HG02973 (cell line): Measurements from ENCODE around the gene CEACAM16.
A peak's percentile ranks its signal among the peaks of the same experiment; 100 is the strongest.

ENCODE experiments used
- ATAC-seq: cut with Tn5 transposase; IDR thresholded peaks from one replicate; pipeline ENCODE4 v1.9.1; 2021; ENCODE audit warnings: moderate library complexity; ENCODE audit not compliant: unreplicated experiment

Gene CEACAM16

GRCh38 chr19:44744871-44745332 lies 46.0 kb downstream of the CEACAM16 start:
- ATAC-seq = no peak

GRCh38 chr19:44745341-44745831 lies 46.4 kb downstream of the CEACAM16 start:
- no peak for ATAC-seq

- ATAC-seq = no peak
Measured at GRCh38 chr19:44745887-44746600, 47.1 kb downstream of the CEACAM16 start.

GRCh38 chr19:44746616-44746945 lies 47.6 kb downstream of the CEACAM16 start:
- no peak for ATAC-seq

- peak; percentile 38 for ATAC-seq
Measured at GRCh38 chr19:44746946-44747738, 48.2 kb downstream of the CEACAM16 start.

- no peak for ATAC-seq
Measured at GRCh38 chr19:44747739-44748425, 48.9 kb downstream of the CEACAM16 start.

GRCh38 chr19:44748426-44749254 lies 49.7 kb downstream of the CEACAM16 start, which contains the start of gene BCL3:
TSS of gene BCL3 (plus strand) at chr19:44748708. CDS start at chr19:44748791, 83 bp downstream.
- ATAC-seq = peak; percentile 24

GRCh38 chr19:44749292-44749691 lies 50.3 kb downstream of the CEACAM16 start:
- ATAC-seq = no peak

- no peak for ATAC-seq
Measured at GRCh38 chr19:44749994-44750393, 51.0 kb downstream of the CEACAM16 start.

- ATAC-seq = no peak
Measured at GRCh38 chr19:44752123-44752815, 53.3 kb downstream of the CEACAM16 start.

- peak; percentile 54 for ATAC-seq
Measured at GRCh38 chr19:44752816-44753625, 54.1 kb downstream of the CEACAM16 start.

- no peak for ATAC-seq
Measured at GRCh38 chr19:44753626-44753931, 54.6 kb downstream of the CEACAM16 start.

- no peak for ATAC-seq
Measured at GRCh38 chr19:44753932-44754749, 55.2 kb downstream of the CEACAM16 start.

GRCh38 chr19:44754750-44755080 lies 55.8 kb downstream of the CEACAM16 start:
- no peak for ATAC-seq

GRCh38 chr19:44755219-44755618 lies 56.3 kb downstream of the CEACAM16 start:
- ATAC-seq = no peak

GRCh38 chr19:44756089-44756562 lies 57.2 kb downstream of the CEACAM16 start:
- ATAC-seq = no peak

GRCh38 chr19:44757057-44757734 lies 58.2 kb downstream of the CEACAM16 start:
- ATAC-seq = no peak
